Adrenal gland (tissue), 12 donors: Measurements from ENCODE around the gene BAHCC1. TPM values are rescaled to one million over a fixed set of nuclear protein-coding genes. Genes with fewer than 3 reads are reported as not detected.
A peak's percentile ranks its signal among the peaks of the same experiment; 100 is the strongest.

ENCODE experiments used
- DNase-seq, 7 donors: peaks; one replicate each; pipeline ENCODE4 v3.0.0-alpha.2; 2019 to 2020
- H3K27ac ChIP-seq, 5 donors: fragments of 200-600 bp; sonication (generic) in 4 of 5; 1 replicate in 3 of 5; 2 replicates in 2 of 5; pipeline versions ENCODE4 v1.5.1 to v1.8.0; 2016 to 2020; ENCODE audit warnings: mild to moderate bottlenecking in 1 of 5
- H3K27me3 ChIP-seq: fragments of 200-600 bp; 2 replicates; pipeline ENCODE4 v1.8.0; 2021
- H3K36me3 ChIP-seq, 2 donors: fragments of 200-600 bp; replicated peaks in 1 of 2; 1 replicate in 1 of 2; 2 replicates in 1 of 2; pipeline versions ENCODE4 v1.5.1 to v1.8.0; 2018 to 2022
- H3K4me1 ChIP-seq, 2 donors: fragments of 200-600 bp; replicated peaks in 1 of 2; 1 replicate in 1 of 2; 2 replicates in 1 of 2; pipeline versions ENCODE4 v1.5.1 to v1.8.0; 2018 to 2021
- H3K4me3 ChIP-seq, 4 donors: fragments of 200-600 bp; sonication (generic) in 3 of 4; one replicate each; pipeline ENCODE4 v1.5.1; 2016 to 2018
- H3K9me3 ChIP-seq, 3 donors: fragments of 200-600 bp; sonication (generic) in 1 of 3; replicated peaks in 1 of 3; 1 replicate in 2 of 3; 2 replicates in 1 of 3; pipeline versions ENCODE4 v1.5.1 to v1.8.0; 2016 to 2021
- POLR2A ChIP-seq, 2 donors: fragments of 450-650 bp; IDR thresholded peaks; one replicate each; pipeline ENCODE4 v1.6.1; 2017; ENCODE audit warnings: antibody characterized with exemption in 2 of 2, mild to moderate bottlenecking in 2 of 2, moderate library complexity in 1 of 2
- WGBS, 4 donors: extraction: QIAGEN DNeasy Blood & Tissue Kit in 2 of 4; methylation state at CpG; one replicate each; pipeline versions ENCODE4 v1.1.5 to v1.1.7; 2013 to 2017; 5-methylcytosine and 5-hydroxymethylcytosine counted together
- intact Hi-C, 2 donors: fragments of 100-400 bp; cut with DNase I; formaldehyde crosslinking; loops; one replicate each; pipeline versions ENCODE4 v1.14.1 to v1.15.0; 2022 to 2023
- polyA plus RNA-seq, 3 donors: library from polyadenylated mRNA; stranded (reverse); fragments of 200-250 nt in 2 of 3; fragments of 350-450 nt in 1 of 3; fragmentation: Illumina TruSeq in 1 of 3; extraction: RNeasy Lipid Tissue Mini Kit (QIAGEN cat#74804) in 1 of 3; gene quantifications; one replicate each; pipeline ENCODE4 v1.2.3, GENCODE V29; 2013 to 2014
- total RNA-seq, 9 donors: library from RNA; depleted of rRNA in 4 of 9; stranded (reverse); fragments of >200 nt in 4 of 9; fragments of 120-200 nt in 1 of 9; fragmentation: NEBNext Ultra II Directional in 1 of 9; extraction: Animal tissue kit (Norgen Biotek cat#: 25700) in 1 of 9; gene quantifications; one replicate each; pipeline versions ENCODE4 v1.1.0 to v1.2.4, GENCODE V29; 2013 to 2023
- TF ChIP-seq, protein P1 (sequence below), 6 experiments: fragments of 450-650 bp in 4 of 6; fragments of 200-600 bp in 2 of 6; sonication (generic) in 1 of 6; IDR thresholded peaks; 1 replicate in 5 of 6; 2 replicates in 1 of 6; pipeline versions ENCODE4 v1.5.1 to v1.8.0; 2016 to 2021; ENCODE audit warnings: antibody characterized with exemption in 6 of 6, mild to moderate bottlenecking in 2 of 6, moderate library complexity in 1 of 6
- donor health status: healthy with polysubstance abuse.
- donor health status: Bipolar disorder and iron deficiency.
- donor health status: DM: yes; HTN: yes; CAD: no.
- donor health status: DM: no; HTN: no; CAD: no.
- donor health status: DM: no; HTN: no; CAD: no.
- donor health status: DM: yes; HTN: yes; CAD: no.

BAHCC1 gene
- total and polyA plus RNA-seq, 12 donors: 1.7 to 68.0 (median 18.4) TPM

DNA sequence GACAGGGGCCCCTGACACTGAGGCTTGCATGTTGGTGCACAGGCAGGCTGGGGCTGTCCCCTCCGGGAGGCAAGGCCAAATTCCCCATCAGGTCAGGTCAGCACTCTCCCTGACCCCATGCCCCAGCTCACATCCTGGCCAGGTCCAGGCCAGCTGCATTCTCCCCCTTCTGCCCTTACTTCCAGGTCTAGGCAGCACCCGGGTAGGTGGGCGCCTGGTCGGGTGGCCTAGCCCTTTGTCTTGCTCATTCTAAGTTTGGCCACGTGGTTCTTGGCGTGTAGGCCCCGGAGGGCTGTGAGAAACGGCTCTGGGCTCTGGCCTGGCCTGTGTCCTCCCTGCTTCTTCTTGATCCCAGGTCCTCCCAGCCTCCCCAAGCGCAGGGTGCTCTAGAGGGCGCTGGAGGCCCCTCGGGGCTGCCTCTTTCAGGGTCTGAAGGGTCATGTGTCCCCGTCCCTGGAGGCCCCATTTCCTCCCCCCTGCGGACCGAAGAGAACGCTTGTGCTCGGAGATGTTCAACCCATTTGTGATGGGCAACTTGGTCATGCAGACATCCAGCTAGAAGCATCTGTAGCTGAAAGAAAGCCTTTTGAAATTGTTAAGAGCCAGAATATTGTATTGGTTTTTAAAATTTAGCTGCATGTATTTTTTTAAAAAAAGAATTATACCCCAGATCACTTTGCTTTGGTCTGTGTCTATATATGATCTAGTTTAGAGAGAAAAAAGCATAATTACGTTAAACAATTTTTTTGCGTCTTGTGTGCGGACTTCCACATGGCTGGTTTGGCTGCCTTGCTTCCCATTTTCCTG is 6.7 kb downstream of the BAHCC1 start:
- no peaks in the 10 kb centered on the region for H3K36me3 ChIP-seq
- no peaks in the 10 kb centered on the region for H3K27me3 ChIP-seq
- no peaks in the 10 kb centered on the region for H3K9me3 ChIP-seq
- H3K4me3 ChIP-seq: no peak overlapping the region
- H3K4me1 ChIP-seq: peaks cover 8 to 50% of the 10 kb centered on the region in 2 donors
- WGBS, 4 donors: 51 to 66% (median 62%) methylated on average over 18 to 19 of the region's 19 CpGs
- intact Hi-C loops: no loop called here
- TF ChIP-seq, protein P1, sequence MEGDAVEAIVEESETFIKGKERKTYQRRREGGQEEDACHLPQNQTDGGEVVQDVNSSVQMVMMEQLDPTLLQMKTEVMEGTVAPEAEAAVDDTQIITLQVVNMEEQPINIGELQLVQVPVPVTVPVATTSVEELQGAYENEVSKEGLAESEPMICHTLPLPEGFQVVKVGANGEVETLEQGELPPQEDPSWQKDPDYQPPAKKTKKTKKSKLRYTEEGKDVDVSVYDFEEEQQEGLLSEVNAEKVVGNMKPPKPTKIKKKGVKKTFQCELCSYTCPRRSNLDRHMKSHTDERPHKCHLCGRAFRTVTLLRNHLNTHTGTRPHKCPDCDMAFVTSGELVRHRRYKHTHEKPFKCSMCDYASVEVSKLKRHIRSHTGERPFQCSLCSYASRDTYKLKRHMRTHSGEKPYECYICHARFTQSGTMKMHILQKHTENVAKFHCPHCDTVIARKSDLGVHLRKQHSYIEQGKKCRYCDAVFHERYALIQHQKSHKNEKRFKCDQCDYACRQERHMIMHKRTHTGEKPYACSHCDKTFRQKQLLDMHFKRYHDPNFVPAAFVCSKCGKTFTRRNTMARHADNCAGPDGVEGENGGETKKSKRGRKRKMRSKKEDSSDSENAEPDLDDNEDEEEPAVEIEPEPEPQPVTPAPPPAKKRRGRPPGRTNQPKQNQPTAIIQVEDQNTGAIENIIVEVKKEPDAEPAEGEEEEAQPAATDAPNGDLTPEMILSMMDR (IDR thresholded peaks at IDR 0.05): peak in 1 of 6 experiments; percentile 10
- no peak for TF ChIP-seq POLR2A (IDR thresholded peaks at IDR 0.05)
- peak in 1 of 7 donors; percentile 23 for DNase-seq
- peak overlapping the region; percentile 2 to 96 (median 18) for H3K27ac ChIP-seq

DNA sequence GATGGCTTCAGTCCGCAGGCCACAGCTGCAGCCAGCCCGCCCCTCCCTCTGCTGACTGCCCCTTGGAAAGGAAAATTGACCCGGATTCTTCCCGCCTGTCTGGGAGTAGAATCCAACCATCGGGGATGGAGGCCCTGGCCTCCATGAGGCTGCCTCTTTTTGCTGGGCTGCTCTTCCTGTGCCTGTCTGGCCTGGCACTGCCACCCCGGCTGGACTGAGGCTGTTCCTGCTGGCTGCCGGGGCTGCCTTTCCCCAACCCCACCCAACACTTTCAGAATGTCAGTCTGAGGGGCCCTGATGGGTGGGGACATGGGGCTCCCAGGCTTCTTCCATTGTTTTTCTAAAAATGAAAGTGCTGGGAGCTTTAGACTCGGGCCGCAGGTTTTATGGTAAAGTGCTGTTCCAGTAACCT is 7.3 kb downstream of the BAHCC1 start:
- Histone ChIP-seq H3K27ac (peak overlapping the region in 3 of 5 donors; percentile 7 to 96 (median 95)), H3K4me3 (no peak overlapping the region), H3K36me3 (no peaks in the 10 kb centered on the region), H3K4me1 (peaks cover 8 to 50% of the 10 kb centered on the region in 2 donors), H3K9me3 (no peaks in the 10 kb centered on the region), H3K27me3 (no peaks in the 10 kb centered on the region)
- intact Hi-C loops: no loop called here
- WGBS, 4 donors: 60 to 75% (median 68%) methylated on average over 7 to 9 of the region's 9 CpGs
- TF ChIP-seq POLR2A (IDR thresholded peaks at IDR 0.05): no peak
- TF ChIP-seq, protein P1 (IDR thresholded peaks at IDR 0.05): no peak
- DNase-seq: no peak

DNA sequence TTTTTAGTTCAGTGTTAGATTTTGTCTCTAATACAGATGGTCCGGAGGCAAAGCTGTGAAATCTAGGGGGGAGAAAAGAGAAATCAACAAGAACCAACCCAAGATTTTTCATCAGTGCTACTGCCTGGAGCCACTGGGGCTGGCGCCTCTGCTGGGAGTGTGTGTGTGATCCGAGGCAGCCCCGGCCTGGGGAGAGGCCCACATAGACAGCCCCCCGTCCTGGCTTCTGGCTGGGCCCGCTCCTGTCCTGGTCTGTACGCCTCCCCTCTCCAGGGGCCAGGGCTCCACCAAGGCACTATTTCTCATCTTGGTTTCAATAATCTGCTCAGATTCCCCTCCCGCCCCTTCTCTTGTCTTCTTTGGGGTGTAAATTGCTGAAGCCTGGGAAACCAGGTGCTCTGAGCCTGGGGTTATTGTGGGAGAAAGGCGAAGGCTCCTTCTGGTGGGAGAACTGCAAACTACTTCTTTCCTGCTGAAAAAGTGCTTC is 7.8 kb downstream of the BAHCC1 start:
- no peaks in the 10 kb centered on the region for H3K27me3 ChIP-seq
- no peak for TF ChIP-seq POLR2A (IDR thresholded peaks at IDR 0.05)
- peak overlapping the region in 3 of 5 donors; percentile 7 to 96 (median 95) for H3K27ac ChIP-seq
- DNase-seq: no peak
- H3K4me1 ChIP-seq: peaks cover 8 to 50% of the 10 kb centered on the region in 2 donors
- H3K36me3 ChIP-seq: no peaks in the 10 kb centered on the region
- H3K4me3 ChIP-seq: no peak overlapping the region
- 82 to 84% (median 82%) methylated on average over 8 to 9 of the region's 9 CpGs for WGBS, 4 donors
- intact Hi-C loops: no loop called here
- H3K9me3 ChIP-seq: no peaks in the 10 kb centered on the region

DNA sequence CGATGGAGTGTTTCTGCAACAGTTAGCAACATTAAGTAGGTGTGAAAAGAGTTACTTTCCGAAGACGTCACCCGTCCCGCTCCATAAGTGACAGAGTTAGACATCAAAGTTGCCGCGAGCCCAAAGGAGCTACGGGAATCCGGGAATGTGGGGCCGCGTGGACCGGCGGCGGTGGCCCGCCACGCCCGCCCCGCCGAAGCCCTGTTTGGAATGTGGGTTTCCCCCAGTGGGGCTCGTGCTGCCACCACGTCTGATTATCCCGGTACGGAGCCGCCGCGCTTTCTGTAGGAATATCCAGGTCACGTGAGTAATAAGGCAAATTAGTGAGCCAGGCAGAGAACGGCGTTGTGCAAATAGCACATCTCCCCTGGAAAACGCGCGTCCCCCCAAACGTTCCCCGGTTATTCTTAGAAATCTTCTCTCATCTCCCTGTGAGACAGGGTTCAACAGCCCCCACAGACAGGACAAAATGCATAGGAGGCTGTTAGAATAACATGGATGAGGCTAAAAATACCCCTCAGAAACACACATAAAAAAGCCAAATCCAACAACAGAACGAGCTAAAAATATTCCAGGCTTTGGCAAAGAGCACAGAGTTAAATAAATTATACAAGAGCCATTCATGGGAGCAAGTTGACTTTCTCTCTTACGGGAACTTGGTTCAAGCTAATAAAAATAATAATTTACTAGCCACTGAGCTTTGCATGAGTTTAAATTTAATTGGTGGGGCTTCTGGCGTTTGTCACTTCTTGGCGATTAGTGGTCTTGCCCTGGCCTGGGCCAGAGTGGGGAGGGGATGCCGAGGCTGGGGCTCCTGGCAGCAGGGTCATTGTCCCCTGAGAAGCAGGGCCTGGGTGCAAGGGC is 8.6 kb downstream of the BAHCC1 start:
- DNase-seq: no peak
- intact Hi-C loops: no loop called here
- H3K4me1 ChIP-seq: peaks cover 8 to 50% of the 10 kb centered on the region in 2 donors
- no peaks in the 10 kb centered on the region for H3K36me3 ChIP-seq
- no peaks in the 10 kb centered on the region for H3K27me3 ChIP-seq
- WGBS, 4 donors: 61 to 80% (median 70%) methylated on average over 38 to 39 of the region's 39 CpGs
- TF ChIP-seq, protein P1 (IDR thresholded peaks at IDR 0.05): no peak
- TF ChIP-seq POLR2A (IDR thresholded peaks at IDR 0.05): no peak
- H3K9me3 ChIP-seq: no peaks in the 10 kb centered on the region
- H3K27ac ChIP-seq: peak overlapping the region in 3 of 5 donors; percentile 10 to 96 (median 77)
- H3K4me3 ChIP-seq: no peak overlapping the region
